HEK293 (cell line): Measurements from ENCODE around the gene TMEM167B.
A peak's percentile ranks its signal among the peaks of the same experiment; 100 is the strongest.

ENCODE experiments used
- CTCF ChIA-PET: fragments of 350-600 bp; formaldehyde crosslinking; extraction: SDS; loops from one replicate; lab custom pipeline; 2021; ENCODE audit warnings: antibody characterized with exemption; lab: Yijun Ruan, JAX
- POLR2A ChIA-PET: fragments of 300-600 bp; formaldehyde crosslinking; extraction: SDS; loops from one replicate; lab custom pipeline; 2020; ENCODE audit warnings: antibody characterized with exemption, inconsistent platforms; lab: Yijun Ruan, JAX
- H3K27ac ChIP-seq: fragments of 200-500 bp; sonication (Bioruptor generic); 2 replicates; pipeline ENCODE4 v1.5.1; 2014; ENCODE audit warnings: low read depth, low read length, control low read depth, inconsistent platforms; ENCODE audit errors: extremely low read depth
- H3K36me3 ChIP-seq, 2 experiments: fragments of 200-500 bp in 1 of 2; sonication (Bioruptor generic) in 1 of 2; 1 replicate in 1 of 2; 2 replicates in 1 of 2; pipeline ENCODE4 v1.5.1; 2014 to 2017; ENCODE audit warnings: inconsistent platforms in 2 of 2, low read length in 2 of 2; ENCODE audit not compliant: control insufficient read depth in 2 of 2, insufficient read depth in 1 of 2
- H3K4me1 ChIP-seq: fragments of 200-500 bp; sonication (Bioruptor generic); 2 replicates; pipeline ENCODE4 v1.5.1; 2014; ENCODE audit warnings: mild to moderate bottlenecking, low read length, inconsistent platforms; ENCODE audit not compliant: control insufficient read depth, insufficient read depth
- H3K4me3 ChIP-seq: 2 replicates; pipeline ENCODE4 v1.5.1; 2011; ENCODE audit warnings: low read depth, mild to moderate bottlenecking, control low read depth, low read length, moderate library complexity
- H3K9me3 ChIP-seq: fragments of 200-500 bp; sonication (Bioruptor generic); 2 replicates; pipeline ENCODE4 v1.5.1; 2014; ENCODE audit warnings: low read depth, low read length, inconsistent platforms; ENCODE audit not compliant: control insufficient read depth, insufficient read depth
- BCL11A ChIP-seq: fragments of 450-650 bp; formaldehyde crosslinking; IDR thresholded peaks from 2 replicates; pipeline ENCODE4 v1.5.1; 2016; ENCODE audit warnings: low read depth, missing biosample characterization, missing genetic modification characterization
- BCL11B ChIP-seq: fragments of 450-650 bp; formaldehyde crosslinking; IDR thresholded peaks from 2 replicates; pipeline ENCODE4 v1.5.1; 2016; ENCODE audit warnings: low read depth, missing biosample characterization, missing genetic modification characterization
- YY2 ChIP-seq: fragments of 450-650 bp; formaldehyde crosslinking; IDR thresholded peaks from 2 replicates; pipeline ENCODE4 v1.5.1; 2016; ENCODE audit warnings: missing biosample characterization, missing genetic modification characterization
- ZBTB11 ChIP-seq: fragments of 450-650 bp; formaldehyde crosslinking; conservative IDR thresholded peaks from 2 replicates; pipeline ENCODE4 v1.5.1; 2016; ENCODE audit warnings: low read depth, missing biosample characterization, missing genetic modification characterization
- ZEB2 ChIP-seq: fragments of 450-650 bp; formaldehyde crosslinking; IDR thresholded peaks from 2 replicates; pipeline ENCODE4 v1.5.1; 2016; ENCODE audit warnings: missing biosample characterization, missing genetic modification characterization
- ZFHX2 ChIP-seq: fragments of 450-650 bp; formaldehyde crosslinking; conservative IDR thresholded peaks from 2 replicates; pipeline ENCODE4 v1.5.1; 2016; ENCODE audit warnings: missing biosample characterization, missing genetic modification characterization
- ZNF114 ChIP-seq: fragments of 450-650 bp; formaldehyde crosslinking; IDR thresholded peaks from 2 replicates; pipeline ENCODE4 v1.5.0; 2017; ENCODE audit warnings: missing biosample characterization, missing genetic modification characterization
- ZNF146 ChIP-seq: fragments of 450-650 bp; formaldehyde crosslinking; IDR thresholded peaks from 2 replicates; pipeline ENCODE4 v1.5.1; 2016; ENCODE audit warnings: missing biosample characterization, missing genetic modification characterization
- ZNF169 ChIP-seq: fragments of 450-650 bp; formaldehyde crosslinking; IDR thresholded peaks from 2 replicates; pipeline ENCODE4 v1.5.1; 2016; ENCODE audit warnings: missing biosample characterization, missing genetic modification characterization
- ZNF223 ChIP-seq: fragments of 450-650 bp; formaldehyde crosslinking; IDR thresholded peaks from 2 replicates; pipeline ENCODE4 v1.5.1; 2016; ENCODE audit warnings: missing biosample characterization, missing genetic modification characterization
- ZNF311 ChIP-seq: fragments of 450-650 bp; formaldehyde crosslinking; IDR thresholded peaks from 2 replicates; pipeline ENCODE4 v1.5.1; 2017; ENCODE audit warnings: missing biosample characterization, missing genetic modification characterization, borderline replicate concordance
- ZNF350 ChIP-seq: fragments of 450-650 bp; formaldehyde crosslinking; IDR thresholded peaks from 2 replicates; pipeline ENCODE4 v1.5.0; 2017; ENCODE audit warnings: missing biosample characterization, mild to moderate bottlenecking, missing genetic modification characterization
- ZNF354C ChIP-seq: fragments of 450-650 bp; formaldehyde crosslinking; IDR thresholded peaks from 2 replicates; pipeline ENCODE4 v1.5.1; 2016; ENCODE audit warnings: missing biosample characterization, missing genetic modification characterization, low read depth, borderline replicate concordance
- ZNF530 ChIP-seq: fragments of 450-650 bp; formaldehyde crosslinking; IDR thresholded peaks from 2 replicates; pipeline ENCODE4 v1.5.1; 2016; ENCODE audit warnings: low read depth, missing biosample characterization, missing genetic modification characterization
- ZNF561 ChIP-seq: fragments of 450-650 bp; IDR thresholded peaks from 2 replicates; pipeline ENCODE4 v1.5.1; 2018; ENCODE audit warnings: missing biosample characterization, missing genetic modification characterization, borderline replicate concordance
- ZNF610 ChIP-seq: fragments of 450-650 bp; formaldehyde crosslinking; IDR thresholded peaks from 2 replicates; pipeline ENCODE4 v1.5.1; 2016; ENCODE audit warnings: missing biosample characterization, missing genetic modification characterization, borderline replicate concordance
- ZNF623 ChIP-seq: fragments of 450-650 bp; formaldehyde crosslinking; IDR thresholded peaks from 2 replicates; pipeline ENCODE4 v1.5.1; 2016; ENCODE audit warnings: missing biosample characterization, missing genetic modification characterization
- ZNF624 ChIP-seq: fragments of 450-650 bp; formaldehyde crosslinking; IDR thresholded peaks from 2 replicates; pipeline ENCODE4 v1.5.1; 2017; ENCODE audit warnings: missing biosample characterization, missing genetic modification characterization
- ZNF664 ChIP-seq: fragments of 450-650 bp; formaldehyde crosslinking; IDR thresholded peaks from 2 replicates; pipeline ENCODE4 v1.5.1; 2016; ENCODE audit warnings: missing biosample characterization, missing genetic modification characterization
- ZNF747 ChIP-seq: fragments of 450-650 bp; formaldehyde crosslinking; IDR thresholded peaks from 2 replicates; pipeline ENCODE4 v1.5.1; 2016; ENCODE audit warnings: missing biosample characterization, missing genetic modification characterization
- ZNF785 ChIP-seq: fragments of 450-650 bp; formaldehyde crosslinking; IDR thresholded peaks from 2 replicates; pipeline ENCODE4 v1.5.1; 2016; ENCODE audit warnings: missing biosample characterization, missing genetic modification characterization
- TF ChIP-seq, protein P1 (sequence below): fragments of 450-650 bp; formaldehyde crosslinking; IDR thresholded peaks from 2 replicates; pipeline ENCODE4 v1.5.1; 2016; ENCODE audit warnings: missing biosample characterization, missing genetic modification characterization
- TF ChIP-seq, protein P2 (sequence below): fragments of 450-650 bp; formaldehyde crosslinking; IDR thresholded peaks from 2 replicates; pipeline ENCODE4 v1.5.1; 2016; ENCODE audit warnings: missing biosample characterization, missing genetic modification characterization

Gene TMEM167B

DNA sequence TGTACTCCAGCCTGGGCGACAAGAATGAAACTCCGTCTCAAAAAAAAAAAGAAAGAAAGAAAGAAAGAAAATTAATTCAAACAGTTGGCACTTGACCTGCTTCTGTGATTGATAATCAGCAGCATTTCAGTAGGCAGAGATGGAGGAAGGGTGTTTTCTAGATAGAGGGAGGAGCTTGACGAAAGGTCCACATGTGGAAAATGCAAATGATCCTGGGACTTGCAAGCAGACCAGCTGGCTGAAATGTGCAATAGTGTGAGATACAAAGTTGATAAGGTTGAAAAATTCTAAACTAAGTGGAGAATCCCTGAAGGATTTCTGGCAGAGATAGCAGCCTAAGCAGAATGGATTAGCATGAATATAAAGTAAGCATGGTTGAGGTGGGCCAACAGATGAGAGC is 27.5 kb downstream of the TMEM167B start (continued):
- no peak for TF ChIP-seq ZFHX2 (tag by site-specific recombination)
- no peak for TF ChIP-seq ZNF561

DNA sequence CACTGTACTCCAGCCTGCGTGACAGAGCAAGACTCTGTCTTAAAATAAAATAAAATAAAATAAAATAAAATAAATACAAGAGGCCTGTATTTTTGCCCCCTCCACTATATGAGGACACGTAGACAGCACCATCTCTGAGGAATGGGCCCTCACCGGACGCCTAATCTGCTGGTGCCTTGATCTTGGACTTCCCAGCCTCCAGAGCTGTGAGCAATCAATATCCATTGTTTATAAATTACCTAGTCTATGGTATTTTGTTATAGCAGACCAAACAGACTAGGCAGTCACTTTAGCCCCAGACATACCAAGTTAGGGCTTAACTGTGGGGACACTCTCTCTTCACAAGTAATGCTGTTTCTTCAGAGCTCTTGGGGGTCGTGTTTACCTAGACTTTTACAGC is 29.8 kb downstream of the TMEM167B start:
- H3K27ac ChIP-seq = no peak overlapping the region
- H3K9me3 ChIP-seq = no peaks in the 10 kb centered on the region
- ChIA-PET CTCF (interaction anchor here (0.8 to 2.3 kb wide), 2 partner anchors 8 to 292 kb away, joined by 4 to 14 read pairs; a partner anchor contains a TSS), POLR2A (interaction anchor here (1.9 kb wide), 1 partner anchor 20 kb away, joined by 7 read pairs; no protein-coding TSS in a partner anchor)
- H3K4me3 ChIP-seq = no peak overlapping the region
- no peak for TF ChIP-seq ZNF610 (tag by site-specific recombination)
- no peak for TF ChIP-seq ZEB2 (tag by site-specific recombination)
- TF ChIP-seq ZNF146 (tag by site-specific recombination) = no peak
- no peak for TF ChIP-seq BCL11A (tag by site-specific recombination)
- TF ChIP-seq ZNF169 (tag by site-specific recombination) = no peak
- TF ChIP-seq, protein P1, sequence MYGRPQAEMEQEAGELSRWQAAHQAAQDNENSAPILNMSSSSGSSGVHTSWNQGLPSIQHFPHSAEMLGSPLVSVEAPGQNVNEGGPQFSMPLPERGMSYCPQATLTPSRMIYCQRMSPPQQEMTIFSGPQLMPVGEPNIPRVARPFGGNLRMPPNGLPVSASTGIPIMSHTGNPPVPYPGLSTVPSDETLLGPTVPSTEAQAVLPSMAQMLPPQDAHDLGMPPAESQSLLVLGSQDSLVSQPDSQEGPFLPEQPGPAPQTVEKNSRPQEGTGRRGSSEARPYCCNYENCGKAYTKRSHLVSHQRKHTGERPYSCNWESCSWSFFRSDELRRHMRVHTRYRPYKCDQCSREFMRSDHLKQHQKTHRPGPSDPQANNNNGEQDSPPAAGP (tag by site-specific recombination) = no peak
- TF ChIP-seq ZNF223 (tag by site-specific recombination) = no peak
- TF ChIP-seq ZNF747 (tag by site-specific recombination) = no peak
- TF ChIP-seq ZNF623 = no peak
- TF ChIP-seq BCL11B = no peak
- TF ChIP-seq ZNF350 (tag by site-specific recombination) = no peak
- no peak for TF ChIP-seq ZNF785 (tag by site-specific recombination)
- TF ChIP-seq ZNF624 = no peak
- no peak for TF ChIP-seq ZNF664 (tag by site-specific recombination)
- H3K4me1 ChIP-seq = no peaks in the 10 kb centered on the region
- no peaks in the 10 kb centered on the region for H3K36me3 ChIP-seq

DNA sequence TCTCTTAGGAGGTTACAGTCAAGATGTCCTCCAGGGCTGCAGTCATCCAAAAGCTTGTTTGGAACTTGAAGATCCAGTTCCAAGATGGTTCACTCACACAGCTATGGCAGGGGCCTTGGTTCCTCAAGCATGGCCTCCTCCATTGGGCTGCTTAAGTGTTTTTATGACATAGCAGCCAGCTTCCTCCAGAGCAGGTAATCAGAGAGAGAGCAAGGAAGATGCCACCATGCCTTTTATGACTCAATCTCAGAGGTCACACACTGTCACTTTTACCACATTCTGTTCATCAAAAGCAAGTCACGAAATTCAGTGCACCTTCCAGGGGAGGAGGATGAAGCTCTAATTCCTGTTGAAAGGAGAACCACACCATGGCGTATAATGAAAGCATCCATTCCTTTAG is 40.5 kb downstream of the TMEM167B start:
- H3K27ac ChIP-seq = no peak overlapping the region
- no peaks in the 10 kb centered on the region for H3K36me3 ChIP-seq
- CTCF ChIA-PET = interaction anchor here (0.6 to 1.2 kb wide), 7 partner anchors 9 to 70 kb away, joined by 3 to 6 read pairs (median 4); no protein-coding TSS in a partner anchor
- no peak overlapping the region for H3K4me3 ChIP-seq
- H3K9me3 ChIP-seq = no peaks in the 10 kb centered on the region
- no peaks in the 10 kb centered on the region for H3K4me1 ChIP-seq
- POLR2A ChIA-PET = interaction anchor here (0.8 kb wide), 1 partner anchor 31 kb away, joined by 4 read pairs; no protein-coding TSS in a partner anchor
- no peak for TF ChIP-seq ZNF311 (tag by site-specific recombination)
- 0 out of 2 replicates have a peak, but pooled peaks have one; percentile 35 for TF ChIP-seq YY2 (tag by site-specific recombination)
- TF ChIP-seq, all 188 proteins: peak for 1

DNA sequence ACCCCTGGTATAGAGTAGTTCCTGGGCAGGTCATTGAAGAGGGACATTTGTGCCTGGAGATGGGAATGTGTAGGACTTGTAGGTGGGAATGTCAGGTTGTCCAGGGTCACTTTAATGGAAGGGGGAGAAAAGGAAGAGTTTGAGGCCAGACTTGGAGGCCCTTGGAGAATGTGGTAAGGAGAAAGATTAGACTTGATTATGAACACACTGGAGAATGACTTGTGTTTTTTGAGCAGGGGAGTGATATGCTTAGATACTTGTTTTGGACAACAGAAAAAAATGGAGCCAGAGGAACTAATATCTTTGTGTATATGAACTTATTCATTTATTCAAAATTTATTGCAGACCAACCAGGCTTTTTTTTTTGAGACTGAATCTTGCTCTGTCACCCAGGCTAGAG is 41.2 kb downstream of the TMEM167B start:
- POLR2A ChIA-PET = no interaction called here
- TF ChIP-seq ZBTB11 (tag by site-specific recombination) (no peak), ZNF114 (tag by site-specific recombination) (no peak), ZNF354C (tag by site-specific recombination) (no peak), ZNF530 (tag by site-specific recombination) (no peak), ZNF146 (tag by site-specific recombination) (no peak)
- TF ChIP-seq, protein P2, sequence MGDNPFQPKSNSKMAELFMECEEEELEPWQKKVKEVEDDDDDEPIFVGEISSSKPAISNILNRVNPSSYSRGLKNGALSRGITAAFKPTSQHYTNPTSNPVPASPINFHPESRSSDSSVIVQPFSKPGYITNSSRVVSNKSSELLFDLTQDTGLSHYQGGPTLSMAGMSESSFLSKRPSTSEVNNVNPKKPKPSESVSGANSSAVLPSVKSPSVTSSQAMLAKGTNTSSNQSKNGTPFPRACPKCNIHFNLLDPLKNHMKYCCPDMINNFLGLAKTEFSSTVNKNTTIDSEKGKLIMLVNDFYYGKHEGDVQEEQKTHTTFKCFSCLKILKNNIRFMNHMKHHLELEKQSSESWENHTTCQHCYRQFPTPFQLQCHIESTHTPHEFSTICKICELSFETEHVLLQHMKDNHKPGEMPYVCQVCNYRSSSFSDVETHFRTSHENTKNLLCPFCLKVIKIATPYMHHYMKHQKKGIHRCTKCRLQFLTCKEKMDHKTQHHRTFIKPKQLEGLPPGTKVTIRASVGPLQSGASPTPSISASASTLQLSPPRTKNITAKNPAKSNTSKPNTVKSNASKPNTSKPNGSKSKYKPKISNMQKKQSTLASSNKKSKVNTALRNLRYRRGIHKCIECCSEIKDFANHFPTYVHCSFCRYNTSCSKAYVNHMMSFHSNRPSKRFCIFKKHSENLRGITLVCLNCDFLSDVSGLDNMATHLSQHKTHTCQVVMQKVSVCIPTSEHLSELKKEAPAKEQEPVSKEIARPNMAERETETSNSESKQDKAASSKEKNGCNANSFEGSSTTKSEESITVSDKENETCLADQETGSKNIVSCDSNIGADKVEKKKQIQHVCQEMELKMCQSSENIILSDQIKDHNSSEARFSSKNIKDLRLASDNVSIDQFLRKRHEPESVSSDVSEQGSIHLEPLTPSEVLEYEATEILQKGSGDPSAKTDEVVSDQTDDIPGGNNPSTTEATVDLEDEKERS (tag by site-specific recombination) = no peak

More for the DNA sequence above, 41.2 kb downstream of the TMEM167B start:
- no peaks in the 10 kb centered on the region for H3K9me3 ChIP-seq
- no peaks in the 10 kb centered on the region for H3K4me1 ChIP-seq
- CTCF ChIA-PET = interaction anchor here (0.6 to 1.2 kb wide), 3 partner anchors 17 to 491 kb away, joined by 3 to 4 read pairs (median 3); no protein-coding TSS in a partner anchor
- H3K36me3 ChIP-seq = no peaks in the 10 kb centered on the region
- H3K27ac ChIP-seq = no peak overlapping the region
- no peak overlapping the region for H3K4me3 ChIP-seq
